NOMO-1 treated with DMSO at 0.1 percent for 48 hours (cell line): ENCODE data around the gene GPRC5C.

Experiments used
- DNase-seq: peaks from one replicate; lab custom pipeline; 2025; ENCODE audit not compliant: unreplicated experiment; lab: John Stamatoyannopoulos, UW

Gene GPRC5C

GRCh38 chr17:74431568-74432423, at the start of gene GPRC5C:
GPRC5C (plus strand) TSS chr17:74432088; CDS start chr17:74439777, 7,689 bp downstream.
- peak; percentile 32 for DNase-seq

- DNase-seq = no peak
Observed at GRCh38 chr17:74383141-74383540, 48.7 kb upstream of the GPRC5C start.

- DNase-seq = no peak
Observed at GRCh38 chr17:74385201-74385600, 46.7 kb upstream of the GPRC5C start.

DNA sequence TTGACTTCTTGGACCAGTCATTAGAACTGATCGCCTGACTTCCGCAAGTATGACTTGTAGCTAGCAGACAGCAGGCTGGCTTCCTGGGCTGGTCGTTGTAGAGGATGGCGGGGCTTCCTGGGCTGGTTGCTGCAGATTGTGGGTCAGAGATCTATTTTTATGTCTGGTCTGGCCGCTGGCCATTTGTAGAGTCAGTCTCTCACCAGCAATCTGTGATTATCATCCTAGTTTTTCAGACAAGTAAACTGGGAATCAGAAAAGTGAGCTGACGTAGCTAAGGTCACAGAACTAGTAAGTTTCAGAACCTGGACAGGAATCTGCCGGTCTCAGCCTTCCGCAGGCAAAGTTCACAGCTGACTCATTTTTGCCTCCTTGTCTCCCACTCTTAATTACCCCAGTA, 45.5 kb upstream of the GPRC5C start:
- DNase-seq = no peak

GRCh38 chr17:74387365-74388218, 44.3 kb upstream of the GPRC5C start:
- DNase-seq = no peak

GRCh38 chr17:74389084-74389753, 42.7 kb upstream of the GPRC5C start:
- no peak for DNase-seq

DNA sequence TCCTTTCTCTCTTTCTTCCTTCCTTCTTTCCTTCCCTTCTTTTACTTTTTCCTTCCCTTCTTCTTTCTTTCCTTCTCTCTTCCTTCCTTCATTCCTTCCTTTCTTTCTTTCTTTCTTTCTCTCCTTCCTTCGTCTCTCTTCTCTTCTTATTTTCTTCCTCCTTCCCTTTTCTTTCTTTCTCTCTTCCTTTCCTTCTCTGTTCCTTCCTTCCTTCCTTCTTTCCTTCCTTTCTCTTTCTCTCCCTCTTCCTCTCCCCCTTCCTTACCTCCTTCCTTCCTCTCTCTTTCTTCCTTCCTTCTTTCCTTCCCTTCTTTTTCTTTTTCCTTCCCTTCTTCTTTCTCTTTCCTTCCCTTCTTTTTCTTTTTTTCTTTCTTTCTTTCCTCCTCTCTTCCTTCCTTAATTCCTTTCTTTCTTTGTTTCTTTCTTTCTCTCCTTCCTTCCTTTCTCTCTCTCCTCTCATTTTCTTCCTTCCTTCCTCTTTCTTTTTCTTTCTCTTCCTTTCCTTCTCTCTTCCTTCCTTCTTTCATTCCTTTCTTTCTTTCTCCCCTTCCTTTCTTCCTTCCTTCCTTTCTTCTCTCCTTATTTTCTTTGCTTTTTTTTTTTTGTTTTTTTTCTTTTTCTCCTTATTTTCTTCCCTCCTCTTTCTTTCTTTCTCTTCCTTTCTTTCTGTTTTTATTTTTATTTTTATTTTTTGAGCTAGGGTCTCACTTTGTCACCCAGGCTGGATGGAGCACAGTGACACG, 41.8 kb upstream of the GPRC5C start:
- no peak for DNase-seq

DNA sequence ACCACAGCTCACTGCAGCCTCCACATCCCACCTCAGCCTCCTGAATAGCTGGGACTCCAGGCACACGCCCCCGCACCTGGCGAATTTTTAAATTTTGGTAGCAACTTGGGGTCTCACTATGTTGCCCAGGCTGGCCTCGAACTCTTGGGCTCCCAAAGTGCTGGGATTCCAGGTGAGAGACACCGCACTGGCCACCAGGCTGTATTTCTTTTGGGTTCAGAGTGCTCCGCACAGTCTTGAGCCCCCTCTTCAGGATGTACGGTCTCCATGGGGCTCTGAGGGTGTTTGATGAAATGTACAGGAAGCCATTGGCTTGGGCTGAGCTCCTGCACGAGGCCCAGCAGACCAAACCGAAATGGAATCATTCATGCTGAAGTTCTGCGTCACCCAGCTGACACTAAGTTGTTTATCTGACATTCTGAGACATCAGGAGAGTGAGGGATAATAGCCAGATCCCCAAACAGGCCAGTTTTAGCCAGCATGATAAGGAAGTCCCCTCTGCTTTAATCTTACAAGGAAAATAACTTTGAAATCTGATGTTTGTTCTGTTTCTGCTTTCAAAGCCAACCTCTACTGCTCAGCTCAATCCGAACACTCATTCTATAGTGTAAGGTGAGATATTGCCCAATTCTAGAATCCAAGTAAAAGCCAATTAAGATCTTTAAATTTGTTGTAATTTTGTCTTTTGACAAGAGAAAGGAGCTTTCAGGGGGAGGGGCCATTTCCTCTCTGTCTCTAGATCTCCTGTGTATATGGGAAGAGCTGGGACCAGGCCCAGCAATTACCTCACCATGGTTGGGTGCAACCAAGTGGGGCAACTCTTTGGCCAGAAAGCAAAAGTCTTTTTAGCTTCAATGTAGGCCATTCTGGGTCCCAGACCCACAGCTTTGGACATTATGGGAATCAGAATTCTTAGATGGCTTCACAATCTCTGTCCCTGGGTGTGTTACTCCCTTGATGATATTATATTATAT, 40.9 kb upstream of the GPRC5C start:
- DNase-seq = no peak

- DNase-seq = peak; percentile 10
Observed at GRCh38 chr17:74391771-74392170, 40.1 kb upstream of the GPRC5C start.

DNA sequence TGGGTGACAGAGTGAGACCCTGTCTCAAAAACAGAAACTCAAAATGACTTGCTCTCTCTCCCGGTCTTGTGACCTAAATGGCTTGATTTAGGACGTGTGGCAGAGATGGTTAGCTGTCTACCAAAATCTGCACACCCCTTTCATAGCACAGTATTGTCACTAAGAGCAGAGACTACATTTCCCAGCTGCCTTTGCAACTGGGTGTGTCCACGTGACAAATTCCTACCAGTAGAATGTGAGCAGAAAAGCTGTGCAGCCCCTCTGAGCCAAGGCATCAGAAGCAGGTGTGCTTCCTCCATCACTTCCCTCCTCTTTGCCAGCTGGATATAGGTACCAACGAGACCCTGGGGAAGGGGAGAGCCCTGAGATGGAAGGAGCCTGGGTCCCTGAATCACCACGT, 39.0 kb upstream of the GPRC5C start:
- no peak for DNase-seq

DNA sequence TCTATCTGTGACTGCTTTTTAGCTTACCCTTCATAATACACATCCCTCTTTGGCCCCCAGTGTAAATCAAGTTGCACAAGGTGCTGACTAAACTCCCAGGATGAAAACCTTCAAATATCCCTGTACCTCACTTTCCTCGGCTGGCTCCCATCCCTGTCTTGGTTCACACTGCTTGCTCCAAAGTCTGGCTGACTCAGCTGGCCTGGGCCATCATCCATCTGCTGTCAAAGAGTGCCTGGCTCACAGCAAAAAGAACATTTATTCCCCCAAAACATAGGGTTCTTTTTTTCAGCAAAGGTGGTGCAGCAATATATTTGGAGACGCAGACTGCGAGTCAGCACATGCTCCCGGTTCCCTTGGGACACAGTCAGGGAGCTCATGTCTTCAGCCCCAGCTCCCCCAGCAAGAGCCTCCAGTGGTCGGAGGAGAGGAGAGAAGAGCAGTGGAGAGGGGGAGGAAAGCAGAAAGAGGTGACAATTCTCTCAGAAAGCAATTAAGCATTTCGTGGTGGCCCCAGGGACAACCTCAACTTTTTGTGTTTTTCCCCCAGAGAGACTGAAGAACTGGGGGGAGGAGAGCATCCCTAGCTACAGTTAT, 38.4 kb upstream of the GPRC5C start:
- no peak for DNase-seq

- DNase-seq = no peak
Observed at GRCh38 chr17:74394275-74394950, 37.5 kb upstream of the GPRC5C start.

DNA sequence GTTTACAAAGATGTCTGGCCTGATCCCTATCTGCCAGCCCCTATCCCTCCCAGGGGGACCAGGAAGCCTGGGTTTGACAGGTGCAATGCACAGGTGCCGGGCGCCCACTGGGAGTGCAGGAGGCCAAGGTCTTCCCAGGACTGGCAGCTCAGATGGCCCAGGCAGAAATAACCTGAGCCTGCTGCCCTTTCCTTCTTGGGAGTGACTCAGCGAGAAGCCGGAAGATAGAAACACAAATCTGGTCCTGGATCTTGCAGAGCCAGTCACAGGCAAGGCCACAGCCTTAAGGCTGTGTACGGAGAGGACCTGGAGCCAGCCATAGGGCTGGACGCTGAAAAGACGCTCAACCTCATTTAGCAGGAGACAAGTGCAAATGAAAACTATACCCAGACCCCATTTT, 36.9 kb upstream of the GPRC5C start:
- DNase-seq = no peak

DNA sequence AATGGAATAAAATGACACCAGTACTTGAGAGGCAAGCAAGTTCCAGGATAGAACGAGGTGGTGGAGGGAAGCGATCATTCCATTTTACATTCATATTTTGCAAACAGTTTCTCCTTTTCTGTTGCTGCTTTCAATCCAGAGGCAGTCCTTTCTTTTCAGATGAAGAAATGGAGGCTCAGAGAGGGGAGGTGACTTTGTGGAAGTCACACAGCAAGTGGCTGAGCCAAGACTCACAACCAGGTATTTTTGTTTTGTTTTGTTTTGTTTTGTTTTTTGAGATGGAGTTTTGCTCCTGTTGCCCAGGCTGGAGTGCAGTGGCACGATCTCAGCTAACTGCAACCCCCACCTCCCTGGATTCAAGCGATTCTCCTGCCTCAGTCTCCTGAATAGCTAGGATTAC, 35.3 kb upstream of the GPRC5C start:
- no peak for DNase-seq

- no peak for DNase-seq
Observed at GRCh38 chr17:74402048-74402447, 29.8 kb upstream of the GPRC5C start.

DNA sequence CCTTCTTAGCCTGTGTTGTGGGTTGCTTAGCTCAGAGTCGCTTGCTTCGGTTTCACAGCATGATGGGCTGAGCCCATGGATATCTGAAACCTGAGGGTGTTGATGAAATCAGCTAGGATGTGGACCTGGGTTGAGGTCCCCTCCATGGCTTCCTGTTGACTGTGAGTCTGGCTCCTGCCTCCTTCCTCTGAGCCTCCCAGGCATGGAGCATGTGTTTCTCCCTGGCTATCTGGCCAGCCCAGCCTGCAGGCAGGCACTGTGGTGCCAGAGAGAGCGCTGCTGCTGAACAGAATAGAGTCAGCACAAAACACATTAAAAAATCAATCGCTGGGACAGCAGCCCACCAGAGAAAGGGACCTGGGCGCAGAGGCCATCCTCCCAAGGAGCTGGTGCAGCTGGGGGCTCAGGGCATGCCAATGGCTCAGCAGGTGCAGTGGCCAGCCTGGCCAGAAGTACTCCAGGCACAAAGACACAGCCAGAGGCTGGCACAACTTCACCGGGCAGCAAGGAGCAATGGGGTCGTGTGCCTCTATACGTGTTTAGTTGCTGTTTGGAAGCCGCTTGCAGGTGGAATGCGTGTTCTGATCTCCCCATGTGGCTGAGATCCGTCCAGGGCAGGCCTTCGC, 28.3 kb upstream of the GPRC5C start:
- DNase-seq = no peak

DNA sequence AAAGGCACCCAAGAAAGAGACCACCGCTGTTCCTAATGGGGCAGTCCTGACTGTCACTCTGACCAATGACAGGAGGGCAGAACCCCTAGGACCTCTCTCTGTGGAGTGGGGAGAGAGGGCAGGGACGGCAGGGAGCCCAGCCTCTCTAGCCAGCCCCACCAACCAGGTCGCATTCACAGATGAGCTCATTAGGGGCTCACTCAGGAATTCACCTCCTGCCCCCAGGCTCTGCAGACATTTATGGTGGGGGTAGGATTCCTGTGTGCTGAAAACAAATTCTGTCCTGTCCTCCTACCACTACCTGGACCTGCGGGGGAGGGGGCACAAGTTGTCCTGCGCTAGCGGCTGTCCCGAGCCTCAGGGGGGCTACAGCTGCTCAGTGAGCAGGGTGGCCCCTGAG, 27.7 kb upstream of the GPRC5C start:
- no peak for DNase-seq

GRCh38 chr17:74404789-74405188, 27.1 kb upstream of the GPRC5C start:
- DNase-seq = no peak
